Measurements from ENCODE around the gene LEO1.
"Not testable (repeated sequence)": the region's sequence is repeated elsewhere in the genome, so short reads cannot be mapped to it uniquely, and the experiment has no call there.

Gene LEO1

GRCh38 chr15:52003710-52004109 is 32.1 kb upstream of the LEO1 start:
- no peak for DNase-seq (ENCODE audit: low spot score)

- DNase-seq (ENCODE audit: low spot score) = not testable (repeated sequence)
Observed at GRCh38 chr15:52003089-52003488, 31.5 kb upstream of the LEO1 start.

- DNase-seq (ENCODE audit: low spot score) = no peak
Observed at GRCh38 chr15:52002351-52002750, 30.8 kb upstream of the LEO1 start.

- no peak for DNase-seq (ENCODE audit: low spot score)
Observed at GRCh38 chr15:51992953-51993352, 21.4 kb upstream of the LEO1 start.

- no peak for DNase-seq (ENCODE audit: low spot score)
Observed at GRCh38 chr15:51991141-51991540, 19.6 kb upstream of the LEO1 start.

- DNase-seq (ENCODE audit: low spot score) = no peak
Observed at GRCh38 chr15:51982770-51983103, 11.2 kb upstream of the LEO1 start.

GRCh38 chr15:51982013-51982769 is 10.6 kb upstream of the LEO1 start:
- DNase-seq (ENCODE audit: low spot score) = peak; percentile 75

GRCh38 chr15:51973775-51974174 is 2.2 kb upstream of the LEO1 start:
- no peak for DNase-seq (ENCODE audit: low spot score)

- DNase-seq (ENCODE audit: low spot score) = no peak
Observed at GRCh38 chr15:51973220-51973619, 1.6 kb upstream of the LEO1 start.

GRCh38 chr15:51971032-51971374 is 575 bp downstream of the LEO1 start:
- DNase-seq (ENCODE audit: low spot score) = no peak

- DNase-seq (ENCODE audit: low spot score) = no peak
Observed at GRCh38 chr15:51970132-51970817, 1.3 kb downstream of the LEO1 start.

GRCh38 chr15:51969728-51970127 is 1.9 kb downstream of the LEO1 start:
- no peak for DNase-seq (ENCODE audit: low spot score)

- DNase-seq (ENCODE audit: low spot score) = no peak
Observed at GRCh38 chr15:51967583-51967982, 4.0 kb downstream of the LEO1 start.

GRCh38 chr15:51966192-51966591 is 5.4 kb downstream of the LEO1 start:
- DNase-seq (ENCODE audit: low spot score) = no peak

- DNase-seq (ENCODE audit: low spot score) = no peak
Observed at GRCh38 chr15:51965691-51966090, 5.9 kb downstream of the LEO1 start.

- DNase-seq (ENCODE audit: low spot score) = no peak
Observed at GRCh38 chr15:51955504-51955903, 16.1 kb downstream of the LEO1 start.

- no peak for DNase-seq (ENCODE audit: low spot score)
Observed at GRCh38 chr15:51952805-51953204, 18.8 kb downstream of the LEO1 start.

- DNase-seq (ENCODE audit: low spot score) = no peak
Observed at GRCh38 chr15:51947124-51947523, 24.5 kb downstream of the LEO1 start.

- DNase-seq (ENCODE audit: low spot score) = no peak
Observed at GRCh38 chr15:51939216-51939615, 32.4 kb downstream of the LEO1 start.

GRCh38 chr15:51938286-51938685 is 33.3 kb downstream of the LEO1 start:
- DNase-seq (ENCODE audit: low spot score) = no peak

GRCh38 chr15:51936105-51936478 is 35.5 kb downstream of the LEO1 start:
- DNase-seq (ENCODE audit: low spot score) = no peak

- no peak for DNase-seq (ENCODE audit: low spot score)
Observed at GRCh38 chr15:51935466-51936104, 36.0 kb downstream of the LEO1 start.

GRCh38 chr15:51932161-51932560 is 39.4 kb downstream of the LEO1 start:
- no peak for DNase-seq (ENCODE audit: low spot score)

GRCh38 chr15:51931638-51932037 is 39.9 kb downstream of the LEO1 start:
- no peak for DNase-seq (ENCODE audit: low spot score)
